Central memory CD8-positive, alpha-beta T cell (primary cell): Measurements from ENCODE around the gene OPCML.

Source experiments
- ATAC-seq: fragments of 150-1000 bp; cut with Tn5 transposase; replicated peaks from 2 replicates; pipeline ENCODE4 v1.10.0; 2022; ENCODE audit warnings: mild to moderate bottlenecking, moderate FRiP score, moderate number of reproducible peaks; ENCODE audit not compliant: poor library complexity, severe bottlenecking; ENCODE audit errors: extremely low read depth
- DNase-seq, 2 donors: peaks; one replicate each; pipeline ENCODE4 v3.0.0; 2021; ENCODE audit warnings: low spot score in 2 of 2
- H3K27ac Mint-ChIP-seq: one replicate; pipeline ENCODE4 v1.8.0; 2022; ENCODE audit warnings: low read depth, mild to moderate bottlenecking, moderate library complexity, mixed read lengths
- H3K27me3 Mint-ChIP-seq: one replicate; pipeline ENCODE4 v1.8.0; 2022; ENCODE audit warnings: mixed read lengths
- H3K36me3 Mint-ChIP-seq: one replicate; pipeline ENCODE4 v1.8.0; 2022; ENCODE audit warnings: mild to moderate bottlenecking, moderate library complexity, mixed read lengths; ENCODE audit not compliant: insufficient read depth
- H3K4me1 Mint-ChIP-seq: one replicate; pipeline ENCODE4 v1.8.0; 2022; ENCODE audit warnings: mixed read lengths
- H3K4me3 Mint-ChIP-seq: one replicate; pipeline ENCODE4 v1.8.0; 2022; ENCODE audit warnings: mild to moderate bottlenecking, moderate library complexity, mixed read lengths
- H3K9me3 Mint-ChIP-seq: one replicate; pipeline ENCODE4 v1.8.0; 2022; ENCODE audit warnings: mixed read lengths

OPCML gene

DNA sequence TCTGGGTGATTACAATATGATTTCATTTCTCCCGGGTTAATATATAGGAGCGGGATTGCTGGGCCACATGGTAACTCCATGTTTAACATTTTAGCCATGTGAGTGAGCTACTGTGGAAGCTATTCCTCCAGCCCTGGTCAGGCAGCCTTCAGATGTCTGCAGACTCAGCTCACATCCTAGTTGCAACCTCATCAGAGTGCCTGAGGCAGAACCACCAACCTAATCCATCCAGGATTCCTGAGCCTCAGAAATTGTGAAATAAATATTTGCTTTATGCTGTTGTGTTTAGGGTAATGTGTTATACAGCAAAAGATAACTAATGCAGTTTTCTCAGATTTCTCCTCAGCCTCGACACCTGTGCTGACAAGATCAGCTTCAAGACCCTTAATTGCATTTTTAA lies 676.8 kb downstream of the OPCML start:
- Mint-ChIP-seq H3K27me3 (no peaks in the 10 kb centered on the region), H3K36me3 (no peaks in the 10 kb centered on the region), H3K4me1 (no peaks in the 10 kb centered on the region), H3K4me3 (no peak overlapping the region), H3K27ac (no peak overlapping the region), H3K9me3 (no peaks in the 10 kb centered on the region)
- DNase-seq (no peak), ATAC-seq (no peak)

DNA sequence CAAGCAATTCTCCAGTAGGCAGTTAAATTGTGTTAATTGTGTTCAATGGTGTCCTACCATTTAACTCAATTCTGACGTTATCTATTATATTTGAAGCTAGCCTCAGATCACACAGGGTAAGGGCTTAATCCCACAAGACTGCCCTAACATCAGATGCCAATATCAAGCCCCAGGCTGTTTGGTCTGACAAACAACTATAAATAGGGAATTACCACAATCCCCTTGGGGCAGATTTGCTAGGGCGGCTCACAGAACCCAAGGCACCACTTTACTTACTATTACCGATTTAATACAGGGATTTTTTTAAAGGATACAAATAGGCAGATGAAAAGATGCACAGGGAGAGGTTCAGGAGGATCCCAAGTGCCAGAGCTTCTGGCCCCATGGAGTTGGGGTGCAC lies 678.4 kb downstream of the OPCML start:
- no peak for ATAC-seq
- DNase-seq = no peak
- Mint-ChIP-seq H3K27me3 (no peaks in the 10 kb centered on the region), H3K9me3 (peaks cover 7% of the 10 kb centered on the region), H3K36me3 (no peaks in the 10 kb centered on the region), H3K4me1 (no peaks in the 10 kb centered on the region), H3K4me3 (no peak overlapping the region), H3K27ac (no peak overlapping the region)

DNA sequence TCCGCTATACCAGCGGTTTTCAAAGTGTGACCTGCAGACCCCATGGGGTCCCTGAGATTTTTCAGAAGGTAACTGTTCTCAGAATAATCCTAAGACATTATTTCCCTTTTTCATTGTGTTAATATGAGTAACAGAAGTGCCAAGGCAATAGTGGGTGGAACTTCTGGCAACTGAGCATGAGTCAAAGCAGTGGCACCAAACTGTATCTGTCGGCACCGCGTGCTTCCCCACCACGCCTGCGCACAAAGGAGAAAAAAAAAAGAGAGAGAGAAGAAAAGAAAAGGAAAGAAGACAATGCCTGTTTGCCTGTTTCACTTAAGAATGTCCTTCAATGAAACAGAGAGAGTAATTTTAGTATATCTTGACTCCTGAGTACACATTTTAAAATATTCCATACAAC lies 679.9 kb downstream of the OPCML start:
- DNase-seq (no peak), ATAC-seq (no peak)
- no peak overlapping the region for H3K4me3 Mint-ChIP-seq
- H3K4me1 Mint-ChIP-seq = no peaks in the 10 kb centered on the region
- no peaks in the 10 kb centered on the region for H3K36me3 Mint-ChIP-seq
- no peak overlapping the region for H3K27ac Mint-ChIP-seq
- peaks cover 7% of the 10 kb centered on the region for H3K9me3 Mint-ChIP-seq
- no peaks in the 10 kb centered on the region for H3K27me3 Mint-ChIP-seq

DNA sequence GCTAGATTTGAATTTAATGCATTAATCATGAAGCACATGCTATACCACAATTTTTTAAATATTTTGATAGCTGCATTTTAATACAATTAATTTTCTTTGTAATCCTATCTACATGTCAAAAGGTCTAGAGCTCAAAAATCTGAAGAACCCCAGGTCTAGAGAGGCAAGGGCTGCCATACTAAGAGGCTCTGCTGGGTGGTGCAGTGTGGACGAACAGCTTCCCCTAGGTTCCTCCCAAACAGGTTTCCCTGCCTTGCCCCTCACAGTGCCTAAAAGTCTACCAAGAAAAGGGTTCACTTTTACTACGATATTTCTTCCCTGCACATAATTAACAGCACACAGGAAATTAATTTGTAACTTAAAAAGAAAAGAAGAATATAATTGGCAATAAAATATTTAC lies 681.1 kb downstream of the OPCML start:
- Mint-ChIP-seq H3K9me3 (peaks cover 7% of the 10 kb centered on the region), H3K27me3 (no peaks in the 10 kb centered on the region), H3K4me3 (no peak overlapping the region), H3K36me3 (no peaks in the 10 kb centered on the region), H3K4me1 (no peaks in the 10 kb centered on the region), H3K27ac (no peak overlapping the region)
- ATAC-seq = no peak
- no peak for DNase-seq

DNA sequence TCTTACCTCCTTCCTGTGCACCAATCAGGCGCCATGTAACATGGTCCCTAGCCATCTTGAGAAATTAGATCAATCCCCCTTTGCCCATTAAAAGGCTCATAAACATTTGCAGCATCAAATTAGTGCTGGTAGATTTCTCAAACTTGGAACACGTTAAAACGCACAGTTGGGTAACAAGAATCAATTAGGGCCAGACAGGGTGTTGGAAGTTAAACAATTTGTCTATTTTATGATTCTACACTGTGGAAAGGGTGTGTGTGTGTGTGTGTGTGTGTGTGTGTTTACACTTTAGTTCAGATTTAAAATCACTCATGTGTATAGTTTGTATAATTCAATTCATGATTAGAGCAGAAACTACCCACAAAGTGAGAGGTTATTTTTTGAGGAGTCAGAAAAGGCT lies 682.0 kb downstream of the OPCML start:
- Mint-ChIP-seq H3K36me3 (no peaks in the 10 kb centered on the region), H3K9me3 (peaks cover 7% of the 10 kb centered on the region), H3K27ac (no peak overlapping the region), H3K4me1 (no peaks in the 10 kb centered on the region), H3K4me3 (no peak overlapping the region), H3K27me3 (no peaks in the 10 kb centered on the region)
- ATAC-seq = no peak
- DNase-seq = no peak

DNA sequence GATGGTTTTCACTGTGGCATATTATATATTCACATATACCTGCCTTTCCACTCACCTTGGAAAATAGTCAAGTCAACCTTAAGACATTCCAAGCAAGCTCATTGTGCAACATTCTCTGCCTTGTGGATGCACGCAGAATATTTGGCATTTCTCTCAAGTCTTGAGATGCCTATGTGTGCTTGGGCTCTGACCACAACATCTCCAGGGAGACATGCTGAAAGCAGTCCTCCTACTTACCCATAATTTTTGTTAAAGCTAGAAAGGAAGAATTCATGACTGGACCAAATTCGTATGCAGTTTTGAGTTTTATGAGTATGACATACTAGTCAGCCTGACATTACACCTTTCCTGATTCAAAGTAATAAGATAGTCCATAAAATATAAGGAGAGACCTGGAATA lies 684.0 kb downstream of the OPCML start:
- H3K4me1 Mint-ChIP-seq = no peaks in the 10 kb centered on the region
- no peak overlapping the region for H3K4me3 Mint-ChIP-seq
- DNase-seq (no peak), ATAC-seq (no peak)
- H3K9me3 Mint-ChIP-seq = peaks cover 13% of the 10 kb centered on the region
- H3K27me3 Mint-ChIP-seq = no peaks in the 10 kb centered on the region
- no peak overlapping the region for H3K27ac Mint-ChIP-seq
- no peaks in the 10 kb centered on the region for H3K36me3 Mint-ChIP-seq

DNA sequence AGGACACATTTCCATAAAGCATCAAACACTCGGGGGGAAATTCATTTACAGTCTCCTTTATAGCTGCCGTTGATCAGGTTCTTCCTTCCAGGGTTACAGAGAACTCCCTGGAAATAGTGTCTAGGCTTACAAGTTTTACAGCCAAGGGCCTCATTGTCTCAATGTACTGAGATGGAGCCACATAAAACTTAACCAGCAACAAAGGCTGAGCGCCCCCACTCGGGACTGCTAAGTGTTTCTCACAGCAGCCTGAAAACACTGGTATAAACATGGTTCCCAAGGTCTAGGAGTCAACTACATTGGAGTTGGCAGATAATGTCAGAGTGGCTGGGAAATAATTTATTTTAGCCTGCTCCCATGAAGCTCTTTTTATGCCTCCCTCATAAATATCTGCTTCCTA lies 686.2 kb downstream of the OPCML start:
- H3K9me3 Mint-ChIP-seq = peaks cover 13% of the 10 kb centered on the region
- H3K36me3 Mint-ChIP-seq = no peaks in the 10 kb centered on the region
- DNase-seq (no peak), ATAC-seq (no peak)
- H3K4me3 Mint-ChIP-seq = no peak overlapping the region
- H3K4me1 Mint-ChIP-seq = no peaks in the 10 kb centered on the region
- H3K27ac Mint-ChIP-seq = no peak overlapping the region
- H3K27me3 Mint-ChIP-seq = no peaks in the 10 kb centered on the region

DNA sequence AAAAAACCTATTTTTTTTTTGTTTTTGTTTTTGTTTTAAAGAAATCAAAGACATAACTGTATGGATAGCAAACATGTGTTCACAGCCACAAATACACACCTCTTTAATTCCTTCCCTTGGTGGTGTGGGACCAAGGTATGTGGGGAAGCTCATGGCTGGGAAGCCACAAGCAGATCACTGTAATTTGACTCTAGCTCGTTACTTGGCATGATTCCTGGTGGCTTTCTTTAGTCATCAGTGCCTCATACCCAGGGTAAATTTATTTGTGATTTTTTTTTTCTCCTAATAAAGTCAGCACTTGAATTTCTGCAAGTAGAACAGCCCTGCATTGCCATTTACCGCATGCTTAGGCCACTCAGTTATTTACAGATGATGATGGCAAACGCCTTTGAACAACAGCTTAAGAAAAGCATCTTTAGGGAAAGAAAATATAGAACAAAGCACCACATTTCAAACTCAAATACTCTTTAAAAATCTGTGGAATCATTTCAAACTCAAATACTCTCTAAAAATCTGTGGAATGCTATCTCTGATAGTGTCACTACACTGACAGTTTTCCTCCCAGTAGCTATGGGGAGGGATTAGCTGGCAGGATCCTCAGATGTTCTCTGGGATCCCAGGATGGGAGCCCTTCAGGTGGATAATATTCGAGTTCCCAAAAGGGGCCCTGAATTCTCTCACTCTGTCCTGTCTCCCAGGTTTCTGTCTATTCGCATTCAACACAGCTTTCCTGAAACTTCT lies 687.2 kb downstream of the OPCML start:
- Mint-ChIP-seq H3K27ac (no peak overlapping the region), H3K36me3 (no peaks in the 10 kb centered on the region), H3K4me3 (no peak overlapping the region), H3K9me3 (peaks cover 13% of the 10 kb centered on the region), H3K27me3 (no peaks in the 10 kb centered on the region), H3K4me1 (no peaks in the 10 kb centered on the region)
- ATAC-seq (no peak), DNase-seq (no peak)

DNA sequence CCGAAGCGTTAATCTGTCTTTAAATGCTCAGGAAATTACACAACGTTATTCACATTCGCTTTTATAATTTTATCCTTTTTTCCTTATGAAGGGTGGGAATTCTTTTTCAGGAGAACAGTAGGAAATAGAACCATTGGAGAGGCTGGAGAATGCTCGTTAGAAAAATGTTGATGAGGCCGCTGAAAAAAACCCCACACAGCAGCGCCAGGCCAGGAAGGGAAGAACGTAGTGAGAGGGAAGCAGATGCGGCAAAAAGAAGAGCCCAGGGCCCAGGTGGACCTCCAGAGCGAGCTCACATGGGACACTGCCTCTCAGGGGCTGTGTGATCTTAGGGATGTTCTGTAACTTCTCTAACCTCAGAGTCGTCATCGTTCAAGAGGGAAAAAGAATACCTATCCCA lies 691.6 kb downstream of the OPCML start:
- ATAC-seq (no peak), DNase-seq (no peak)
- peaks cover 16% of the 10 kb centered on the region for H3K9me3 Mint-ChIP-seq
- no peaks in the 10 kb centered on the region for H3K4me1 Mint-ChIP-seq
- H3K27ac Mint-ChIP-seq = no peak overlapping the region
- no peak overlapping the region for H3K4me3 Mint-ChIP-seq
- H3K27me3 Mint-ChIP-seq = no peaks in the 10 kb centered on the region
- no peaks in the 10 kb centered on the region for H3K36me3 Mint-ChIP-seq

DNA sequence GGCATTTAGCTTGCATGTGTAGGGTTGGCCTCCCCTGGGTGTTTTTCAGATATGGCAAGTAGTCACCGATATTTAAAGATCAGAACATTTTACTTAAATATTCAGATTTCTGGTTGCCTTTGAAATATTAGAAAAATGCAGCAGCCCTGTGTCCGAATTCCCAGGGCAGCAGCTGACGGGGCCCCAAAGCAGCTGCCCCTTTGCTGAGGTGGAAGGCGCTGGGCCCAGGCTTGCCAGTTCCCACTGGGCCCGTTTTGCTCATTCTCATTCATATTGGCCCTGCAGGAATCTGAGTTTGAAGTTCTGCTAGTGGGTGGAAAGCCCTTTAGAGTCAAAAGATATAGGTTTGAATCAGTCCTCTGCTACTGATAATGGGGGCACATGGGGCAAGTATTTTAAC lies 692.1 kb downstream of the OPCML start:
- Mint-ChIP-seq H3K9me3 (peaks cover 18% of the 10 kb centered on the region), H3K27me3 (no peaks in the 10 kb centered on the region), H3K36me3 (no peaks in the 10 kb centered on the region), H3K27ac (no peak overlapping the region), H3K4me3 (no peak overlapping the region), H3K4me1 (no peaks in the 10 kb centered on the region)
- no peak for ATAC-seq
- no peak for DNase-seq

DNA sequence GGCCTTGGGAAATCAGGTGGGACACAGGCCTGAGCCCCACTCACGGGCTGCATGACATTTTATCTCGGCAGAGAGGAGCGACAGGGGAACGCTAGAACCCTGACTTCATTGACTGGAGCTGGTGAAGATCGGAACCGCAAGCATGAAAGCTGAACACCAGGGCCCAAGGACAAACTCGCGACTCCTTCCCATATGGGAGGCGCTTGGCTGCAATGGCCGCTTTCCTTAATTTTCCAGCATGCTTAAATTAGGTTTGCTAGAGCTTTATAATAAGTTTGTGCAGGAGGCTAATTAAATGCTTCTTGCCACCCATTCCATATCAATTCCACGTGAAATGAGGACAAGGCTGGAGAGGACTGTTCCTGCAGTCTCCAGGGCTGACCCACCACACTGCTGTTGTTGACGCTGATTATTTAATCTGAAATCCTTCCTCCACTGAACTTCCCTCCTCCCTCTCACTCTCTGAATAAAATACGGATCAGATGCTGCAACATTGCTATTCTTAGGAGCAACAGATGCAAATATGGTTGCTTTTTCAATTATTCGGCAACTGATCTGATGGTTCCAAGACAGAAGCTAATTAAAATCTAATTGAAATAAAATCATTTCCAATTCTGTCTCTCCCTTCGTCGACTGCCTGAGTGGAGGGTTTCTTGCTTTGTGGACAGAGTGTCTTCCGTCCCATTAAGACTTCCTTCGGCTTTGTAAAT lies 692.9 kb downstream of the OPCML start:
- no peak for ATAC-seq
- H3K4me3 Mint-ChIP-seq = no peak overlapping the region
- no peaks in the 10 kb centered on the region for H3K36me3 Mint-ChIP-seq
- peaks cover 17% of the 10 kb centered on the region for H3K9me3 Mint-ChIP-seq
- no peak for DNase-seq
- H3K27me3 Mint-ChIP-seq = no peaks in the 10 kb centered on the region
- H3K4me1 Mint-ChIP-seq = no peaks in the 10 kb centered on the region
- H3K27ac Mint-ChIP-seq = no peak overlapping the region

DNA sequence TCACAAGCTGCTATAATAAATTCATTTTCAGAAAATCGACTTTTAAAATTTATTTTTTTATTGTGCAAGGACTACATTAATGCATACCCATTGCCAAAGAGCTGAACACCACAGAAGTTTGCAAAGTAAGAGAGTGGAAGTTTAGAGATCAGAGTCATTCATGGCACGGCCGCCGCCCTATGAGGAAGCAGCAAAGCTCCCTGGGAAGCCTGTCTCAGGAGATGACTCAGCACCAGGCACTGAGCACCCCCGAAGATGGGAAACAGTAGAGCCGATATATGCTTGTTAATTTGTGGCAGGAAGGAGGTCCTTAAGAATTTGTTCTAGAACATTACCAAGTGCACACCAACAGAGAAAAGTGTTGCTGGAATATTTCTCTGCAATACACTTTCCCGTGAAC lies 693.7 kb downstream of the OPCML start:
- DNase-seq (no peak), ATAC-seq (no peak)
- Mint-ChIP-seq H3K4me1 (no peaks in the 10 kb centered on the region), H3K9me3 (peaks cover 12% of the 10 kb centered on the region), H3K27me3 (no peaks in the 10 kb centered on the region), H3K4me3 (no peak overlapping the region), H3K27ac (no peak overlapping the region), H3K36me3 (no peaks in the 10 kb centered on the region)

DNA sequence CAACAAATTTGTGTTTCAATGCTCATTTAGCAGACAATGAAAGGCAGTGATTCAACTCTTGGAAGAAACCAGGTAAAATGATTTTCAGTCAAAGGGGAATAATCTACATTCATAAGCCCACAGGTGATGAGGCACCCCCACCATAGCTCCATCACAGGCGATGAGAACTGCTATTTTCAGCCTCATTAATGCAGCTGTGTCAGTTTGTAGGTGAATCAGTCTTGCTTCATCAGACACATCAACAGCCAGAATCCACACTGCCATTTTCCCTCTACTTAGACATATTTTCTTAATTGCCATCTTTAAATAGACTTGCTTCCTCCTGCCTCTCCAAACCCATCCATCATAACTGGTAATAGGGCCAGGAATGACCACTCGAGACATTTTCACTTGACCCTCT lies 701.0 kb downstream of the OPCML start:
- ATAC-seq (no peak), DNase-seq (no peak)
- Mint-ChIP-seq H3K36me3 (no peaks in the 10 kb centered on the region), H3K4me3 (no peak overlapping the region), H3K27ac (no peak overlapping the region), H3K4me1 (no peaks in the 10 kb centered on the region), H3K27me3 (no peaks in the 10 kb centered on the region), H3K9me3 (peaks cover 19% of the 10 kb centered on the region)
